Measurements from ENCODE around the gene SPDYE4. TPM values are rescaled to one million over a fixed set of nuclear protein-coding genes. Genes with fewer than 3 reads are reported as not detected.

SPDYE4 gene
- total and polyA plus RNA-seq, 2 donors (not counting 1 experiment from before 2014, with no cell fraction given) = not detected

- Histone ChIP-seq H3K9ac (ENCODE audit: low read length) (no peak overlapping the region), H3K4me3 (ENCODE audit: control extremely low read depth in 1 of 5, extremely low read depth in 1 of 5, insufficient read depth in 1 of 5, low read depth in 2 of 5, low read length in 4 of 5) (no peak overlapping the region), H2AFZ (ENCODE audit: insufficient read depth, low read depth, low read length, poor library complexity, severe bottlenecking) (no peak overlapping the region), H3K27me3 (replicated peaks in 1 of 4; ENCODE audit: control extremely low read depth in 1 of 4, control insufficient read depth in 3 of 4, insufficient read depth in 4 of 4, low read length in 3 of 4) (peaks cover 0 to 2% (median 0%) of the 10 kb centered on the region in 4 experiments), H3K4me1 (ENCODE audit: control insufficient read depth in 2 of 2, insufficient read depth in 2 of 2, low read length in 2 of 2) (peaks cover 10 to 16% of the 10 kb centered on the region in 2 donors), H3K36me3 (replicated peaks in 1 of 2; ENCODE audit: control extremely low read depth in 1 of 2, control insufficient read depth in 1 of 2, extremely low read depth in 1 of 2, insufficient read depth in 2 of 2, low read length in 1 of 2) (no peaks in the 10 kb centered on the region), H3K9me3 (ENCODE audit: control extremely low read depth in 1 of 3, control insufficient read depth in 2 of 3, insufficient read depth in 1 of 3, low read length in 2 of 3) (no peaks in the 10 kb centered on the region), H3K27ac (ENCODE audit: low read length in 2 of 2) (no peak overlapping the region), H4K20me1 (ENCODE audit: control insufficient read depth, insufficient read depth, low read length, poor library complexity, severe bottlenecking) (no peaks in the 10 kb centered on the region), H3K4me2 (replicated peaks; ENCODE audit: low read depth, low read length, poor library complexity, severe bottlenecking) (no peak overlapping the region), H3K79me2 (ENCODE audit: control insufficient read depth, insufficient read depth, low read length) (no peaks in the 10 kb centered on the region)
- Mint-ChIP-seq H3K27me3 (no peaks in the 10 kb centered on the region), H3K4me1 (peaks cover 14% of the 10 kb centered on the region), H3K27ac (no peak overlapping the region), H3K9me3 (ENCODE audit: insufficient read depth) (no peaks in the 10 kb centered on the region), H3K4me3 (no peak overlapping the region)
- intact Hi-C loops (cut with micrococcal nuclease) = no loop called here
- ChIA-PET CTCF (no interaction called here), POLR2A (no interaction called here)
- no peak for DNase-seq
- no peak for ATAC-seq (ENCODE audit: low read depth)
- WGBS (ENCODE audit: insufficient coverage) = 86% methylated on average over 6 of the region's 6 CpGs
- TF ChIP-seq CTCF (IDR thresholded peaks at IDR 0.05) = no peak
- TF ChIP-seq EZH2 (IDR thresholded peaks at IDR 0.05; ENCODE audit: borderline replicate concordance, insufficient read depth, low read depth, low read length, poor library complexity, severe bottlenecking) = no peak
These were observed 22.0 kb downstream of the SPDYE4 start for GRCh38 chr17:8736362-8736761.

GRCh38 chr17:8735336-8735939, 22.9 kb downstream of the SPDYE4 start:
- DNase-seq (no peak), ATAC-seq (ENCODE audit: low read depth) (no peak)
- TF ChIP-seq EZH2 (IDR thresholded peaks at IDR 0.05; ENCODE audit: borderline replicate concordance, insufficient read depth, low read depth, low read length, poor library complexity, severe bottlenecking) (no peak), CTCF (IDR thresholded peaks at IDR 0.05) (no peak)
- Histone ChIP-seq H3K79me2 (ENCODE audit: control insufficient read depth, insufficient read depth, low read length) (no peaks in the 10 kb centered on the region), H4K20me1 (ENCODE audit: control insufficient read depth, insufficient read depth, low read length, poor library complexity, severe bottlenecking) (no peaks in the 10 kb centered on the region), H3K27ac (ENCODE audit: low read length in 2 of 2) (no peak overlapping the region), H3K4me2 (replicated peaks; ENCODE audit: low read depth, low read length, poor library complexity, severe bottlenecking) (no peak overlapping the region), H3K9ac (ENCODE audit: low read length) (no peak overlapping the region), H3K27me3 (replicated peaks in 1 of 4; ENCODE audit: control extremely low read depth in 1 of 4, control insufficient read depth in 3 of 4, insufficient read depth in 4 of 4, low read length in 3 of 4) (peaks cover 0 to 2% (median 0%) of the 10 kb centered on the region in 4 experiments), H3K4me1 (ENCODE audit: control insufficient read depth in 2 of 2, insufficient read depth in 2 of 2, low read length in 2 of 2) (peaks cover 4 to 8% of the 10 kb centered on the region in 2 donors), H3K4me3 (ENCODE audit: control extremely low read depth in 1 of 5, extremely low read depth in 1 of 5, insufficient read depth in 1 of 5, low read depth in 2 of 5, low read length in 4 of 5) (no peak overlapping the region), H3K9me3 (ENCODE audit: control extremely low read depth in 1 of 3, control insufficient read depth in 2 of 3, insufficient read depth in 1 of 3, low read length in 2 of 3) (no peaks in the 10 kb centered on the region), H2AFZ (ENCODE audit: insufficient read depth, low read depth, low read length, poor library complexity, severe bottlenecking) (no peak overlapping the region), H3K36me3 (replicated peaks in 1 of 2; ENCODE audit: control extremely low read depth in 1 of 2, control insufficient read depth in 1 of 2, extremely low read depth in 1 of 2, insufficient read depth in 2 of 2, low read length in 1 of 2) (no peaks in the 10 kb centered on the region)
- H3K27ac Mint-ChIP-seq = no peak overlapping the region
- no peaks in the 10 kb centered on the region for H3K9me3 Mint-ChIP-seq (ENCODE audit: insufficient read depth)
- H3K4me1 Mint-ChIP-seq = peaks cover 8% of the 10 kb centered on the region
- ChIA-PET CTCF (no interaction called here), POLR2A (no interaction called here)
- 95% methylated on average over 22 of the region's 23 CpGs for WGBS (ENCODE audit: insufficient coverage)
- H3K27me3 Mint-ChIP-seq = peaks cover 6% of the 10 kb centered on the region
- H3K4me3 Mint-ChIP-seq = no peak overlapping the region
- intact Hi-C loops (cut with micrococcal nuclease) = no loop called here
